Caki2 (cell line): ENCODE data around the gene ABLIM3. TPM values are rescaled to one million over a fixed set of nuclear protein-coding genes. Genes with fewer than 3 reads are reported as not detected.

Source experiments
- DNase-seq: peaks from one replicate; pipeline ENCODE4 v3.0.0-alpha.2; 2015; ENCODE audit warnings: low read depth
- in situ Hi-C: cut with HindIII; loops from 2 replicates; pipeline ENCODE4 v1.10.0; 2016; ENCODE audit warnings: low sequenced_read_pairs, low pct_unique_long_range_greater_than_20kb, mixed read lengths
- total RNA-seq: library from RNA; depleted of rRNA; stranded (reverse); fragments of >200 nt; shearing (Covaris generic); gene quantifications from 2 replicates; pipeline ENCODE4 v1.2.3, GENCODE V29; 2014; ENCODE audit warnings: low replicate concordance

Gene ABLIM3
- total RNA-seq, 1 experiment from 2014 or later, result 10.4 TPM

DNA sequence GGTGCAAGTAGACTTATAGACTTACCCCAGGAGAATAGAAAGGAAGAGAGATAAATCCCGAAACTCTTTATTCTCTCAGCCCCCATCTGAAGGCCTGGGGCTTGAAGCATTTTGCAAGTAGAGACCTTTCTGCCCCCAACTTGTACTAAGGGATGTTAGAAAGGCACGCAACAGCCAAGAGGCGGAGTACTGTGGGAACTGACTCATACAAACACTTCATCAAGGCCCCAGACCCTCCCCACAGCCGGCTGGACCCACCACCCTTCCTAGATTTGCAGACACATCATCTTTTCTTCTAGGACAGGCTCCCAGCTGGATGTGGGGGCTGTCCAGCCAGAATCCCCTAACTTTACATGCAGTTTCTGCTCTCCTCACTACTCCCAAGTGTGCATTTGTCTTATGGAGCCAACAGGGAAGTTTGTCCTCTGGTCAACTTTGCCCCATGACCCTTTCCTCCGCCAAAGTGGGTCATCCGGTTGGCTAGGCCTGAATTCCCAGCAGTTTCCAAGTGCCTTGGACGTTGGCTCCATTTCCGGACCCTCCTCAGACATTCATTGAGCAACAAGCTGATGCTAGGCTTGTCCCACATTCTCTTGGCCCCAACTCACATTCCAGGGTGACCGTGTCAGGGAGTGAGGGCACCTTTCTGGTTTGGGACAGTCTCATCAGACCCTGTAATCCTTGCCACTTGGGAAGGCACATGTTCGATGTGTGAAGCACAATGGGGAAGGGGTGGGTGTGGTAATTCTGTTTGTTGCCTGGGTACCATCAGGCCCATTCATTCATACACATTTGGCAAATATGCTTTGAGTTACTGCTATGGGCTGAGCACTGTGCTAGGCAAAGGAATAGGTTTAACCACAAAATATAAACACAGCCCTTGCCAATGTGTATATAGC, 64.6 kb downstream of the ABLIM3 start:
- no peak for DNase-seq
- in situ Hi-C loops, result no loop called here

GRCh38 chr5:149206524-149207141, 65.3 kb downstream of the ABLIM3 start:
- DNase-seq, result no peak
- in situ Hi-C loops, result no loop called here

- in situ Hi-C loops, result no loop called here
- DNase-seq, result no peak
Observed at GRCh38 chr5:149207831-149208230, 66.5 kb downstream of the ABLIM3 start.

- DNase-seq, result no peak
- in situ Hi-C loops, result no loop called here
Observed at GRCh38 chr5:149210225-149210624, 68.9 kb downstream of the ABLIM3 start.

GRCh38 chr5:149210968-149211490, 69.7 kb downstream of the ABLIM3 start:
- no peak for DNase-seq
- in situ Hi-C loops, result no loop called here

DNA sequence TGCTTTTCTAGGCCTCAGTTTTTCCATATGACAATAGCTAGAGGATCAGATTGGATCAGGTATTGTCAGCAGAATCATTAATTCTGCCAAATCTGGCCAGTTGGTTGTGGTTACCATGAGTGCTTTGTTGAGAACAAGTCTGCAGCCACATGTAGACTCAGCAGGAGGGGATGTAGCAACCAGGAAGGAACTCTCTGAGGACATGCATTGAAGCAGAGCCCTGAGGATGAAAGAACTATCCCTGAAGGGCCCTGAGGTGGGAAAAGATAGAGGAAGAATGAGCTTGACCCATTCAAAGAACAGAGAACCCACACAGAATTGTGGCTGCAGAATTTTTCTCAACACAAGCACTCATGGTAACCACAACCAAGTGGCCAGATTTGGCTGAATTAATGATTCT, 70.3 kb downstream of the ABLIM3 start:
- in situ Hi-C loops, result no loop called here
- DNase-seq, result no peak

- DNase-seq, result no peak
- in situ Hi-C loops, result no loop called here
Observed at GRCh38 chr5:149212198-149212951, 71.1 kb downstream of the ABLIM3 start.

GRCh38 chr5:149213264-149213880, 72.1 kb downstream of the ABLIM3 start:
- in situ Hi-C loops, result no loop called here

DNA sequence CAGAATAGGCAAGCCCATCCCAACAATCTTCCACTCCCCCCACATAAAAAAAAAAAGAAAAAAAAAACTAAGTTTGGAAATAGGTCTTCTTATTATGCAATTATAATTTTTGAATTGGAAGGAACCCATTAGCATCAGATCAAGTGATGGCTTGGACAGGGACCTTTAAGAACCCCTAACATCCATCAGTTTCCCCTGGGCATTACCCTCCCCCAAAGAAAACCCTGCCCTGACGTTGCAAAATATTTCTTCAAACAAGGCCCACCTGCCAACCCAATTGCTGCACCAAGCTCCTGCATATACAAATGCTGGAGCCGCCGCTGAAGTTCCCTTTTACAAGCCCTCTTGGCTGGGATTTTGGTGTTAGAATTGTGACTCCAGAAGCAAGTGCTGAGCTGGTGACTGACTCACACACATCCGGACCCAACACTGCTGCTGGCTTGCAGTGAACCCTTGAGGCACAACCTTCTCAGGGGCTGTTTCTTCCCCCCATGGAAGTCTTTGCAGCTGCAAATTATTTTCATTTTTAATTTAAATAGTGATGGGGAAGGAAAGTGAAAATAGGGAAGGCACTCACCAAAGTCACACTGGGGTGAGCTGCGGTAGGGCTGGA, 74.3 kb downstream of the ABLIM3 start:
- in situ Hi-C loops, result no loop called here
- no peak for DNase-seq

More at GRCh38 chr5:149213264-149213880, 72.1 kb downstream of the ABLIM3 start:
- DNase-seq, result no peak

GRCh38 chr5:149216496-149216895, 75.2 kb downstream of the ABLIM3 start:
- DNase-seq, result no peak
- in situ Hi-C loops, result no loop called here

DNA sequence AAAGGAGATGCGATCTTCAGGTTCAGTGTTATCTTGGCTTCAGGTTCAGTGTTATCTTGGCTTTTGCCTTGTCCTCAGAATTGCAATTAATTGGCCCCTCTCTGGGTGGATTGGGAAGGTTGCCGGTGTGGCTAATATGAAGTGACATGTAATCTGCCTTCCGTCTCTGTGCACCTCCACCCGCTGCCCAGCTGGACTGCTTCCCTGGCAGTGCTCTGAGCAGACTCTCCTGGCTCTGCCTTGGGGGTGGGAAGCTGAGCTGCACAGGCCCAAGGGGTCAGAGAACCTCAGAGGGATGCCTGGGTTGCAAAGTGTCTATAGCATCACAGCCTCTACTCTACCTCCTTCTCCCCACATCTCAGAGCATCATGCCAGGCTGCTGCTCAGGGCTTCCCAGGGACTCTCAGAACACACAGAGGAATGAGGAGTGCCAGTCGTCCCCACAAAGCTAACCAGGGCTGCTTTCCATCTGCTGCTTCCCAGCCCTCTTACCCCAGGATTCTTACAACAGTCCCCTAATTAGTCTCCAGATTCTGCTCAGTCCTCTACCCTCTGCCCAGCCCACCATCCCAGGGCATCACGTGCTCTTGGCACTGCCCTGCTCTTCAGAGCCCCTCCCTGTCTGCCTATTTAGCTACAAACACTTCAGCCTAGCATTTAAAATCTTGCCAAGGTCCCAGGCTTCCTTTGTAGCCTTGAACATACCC, 76.0 kb downstream of the ABLIM3 start:
- in situ Hi-C loops, result no loop called here

DNA sequence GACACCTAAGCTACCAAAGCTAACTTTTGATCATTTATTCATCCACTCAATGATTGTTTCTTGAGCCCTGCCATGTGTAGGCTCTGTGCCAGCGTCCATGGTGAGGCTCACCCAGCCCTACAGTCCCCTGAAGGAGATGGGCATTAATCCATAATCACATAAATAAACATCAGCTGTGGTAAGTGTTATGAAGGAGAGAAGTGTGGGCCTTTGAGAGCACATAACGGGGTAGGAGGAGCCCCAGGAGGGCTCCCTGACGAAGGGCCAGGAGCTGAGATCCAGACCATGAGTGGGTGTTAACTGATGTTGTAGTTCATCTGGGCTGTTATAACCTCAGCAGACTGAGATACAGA, 76.5 kb downstream of the ABLIM3 start:
- in situ Hi-C loops, result no loop called here
- no peak for DNase-seq

More for the DNA sequence above, 76.0 kb downstream of the ABLIM3 start:
- no peak for DNase-seq

GRCh38 chr5:149219584-149219983, 78.3 kb downstream of the ABLIM3 start:
- no peak for DNase-seq
- in situ Hi-C loops, result no loop called here

DNA sequence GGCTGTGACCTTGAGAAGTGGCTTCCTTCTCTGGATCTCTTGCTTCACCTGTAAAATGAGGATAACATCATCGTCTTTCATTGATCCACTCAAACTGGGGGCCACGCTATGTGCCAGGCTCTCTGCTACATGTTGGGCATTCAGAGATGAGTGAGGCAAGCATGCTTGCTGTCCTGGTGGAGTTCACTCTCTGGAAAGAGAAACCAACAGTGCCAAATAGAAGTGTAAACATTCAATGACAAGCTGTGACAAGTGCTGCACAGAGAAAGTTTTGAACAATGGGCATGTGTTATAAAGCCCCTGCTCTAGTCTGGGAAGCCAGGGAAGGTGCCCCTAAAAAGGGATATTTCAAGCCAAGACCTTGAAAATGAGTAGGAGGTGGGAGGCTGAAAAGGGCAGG, 79.5 kb downstream of the ABLIM3 start:
- in situ Hi-C loops, result no loop called here
- DNase-seq, result no peak

DNA sequence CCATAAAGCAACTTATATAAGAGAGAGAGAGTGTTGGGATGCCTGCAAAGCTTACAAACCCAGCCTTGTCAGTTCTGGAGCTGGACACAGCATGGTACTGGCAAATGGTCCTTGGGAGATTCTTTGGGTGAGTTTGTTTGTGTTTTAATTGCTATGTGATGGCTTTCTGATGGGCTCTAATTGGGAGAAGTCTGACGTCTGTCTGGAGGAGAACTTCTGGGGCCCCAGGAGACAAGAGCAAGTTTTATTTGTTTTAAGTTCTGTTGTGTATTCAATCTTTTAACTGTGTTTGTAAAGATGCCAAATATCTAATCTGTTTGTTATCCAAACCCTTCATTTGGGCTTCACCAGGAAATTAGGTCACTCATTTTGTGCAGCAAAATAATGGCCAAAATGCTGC, 80.0 kb downstream of the ABLIM3 start:
- no peak for DNase-seq
- in situ Hi-C loops, result no loop called here

DNA sequence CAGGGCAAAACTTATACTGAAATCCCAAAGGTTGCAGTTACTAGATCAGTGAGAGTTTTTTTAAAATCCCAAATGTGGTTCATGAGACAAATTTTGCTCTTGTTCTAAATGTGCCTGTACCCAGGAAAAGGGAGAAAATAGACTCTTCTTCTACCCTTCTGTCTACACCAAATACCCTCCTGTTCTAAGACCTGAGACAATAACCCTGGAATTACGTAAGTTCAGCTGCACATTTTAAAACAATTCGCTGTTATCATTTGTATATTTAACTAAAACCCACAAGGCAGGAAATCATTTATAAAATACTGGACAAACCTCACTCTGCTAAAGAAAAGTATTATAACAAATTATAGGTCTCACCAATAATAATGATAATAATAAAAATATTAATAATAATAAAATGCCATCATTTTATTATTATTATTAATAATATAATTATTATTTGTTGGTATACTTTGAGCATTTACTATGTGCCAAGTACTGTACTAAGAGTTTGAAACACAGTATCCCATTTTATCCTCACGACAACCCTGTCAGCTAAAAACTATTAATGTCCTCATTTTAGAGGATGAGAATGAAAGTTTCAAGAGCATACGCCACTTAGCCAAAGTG, 80.5 kb downstream of the ABLIM3 start:
- in situ Hi-C loops, result no loop called here
- no peak for DNase-seq
